Mesenchymal stem cell (in vitro differentiated cells and primary cell): ENCODE data around the gene PLXDC2. TPM values are rescaled to one million over a fixed set of nuclear protein-coding genes. Genes with fewer than 3 reads are reported as not detected.

Experiments
- small RNA-seq: library from polyadenylated mRNA; stranded (forward); fragments of <200 nt; extraction: miRNeasy Mini kit (QIAGEN cat#:217004); gene quantifications from one replicate; pipeline ENCODE3, GENCODE V24; 2013; ENCODE audit warnings: low read depth

The PLXDC2 gene

Small RNA genes lying within 50 kb of the gene (small RNA-seq; reads per million reads assigned to genes)
- not detected for gene RNU6-1212P
